HUES48 (cell line): ENCODE measurements around the gene AGPS.
A peak's percentile ranks its signal among the peaks of the same experiment; 100 is the strongest.

Source experiments
- H3K27ac ChIP-seq: one replicate; pipeline ENCODE4 v1.7.0; 2013; ENCODE audit warnings: low read depth, low read length, inconsistent platforms
- H3K27me3 ChIP-seq: 2 replicates; pipeline ENCODE4 v1.6.1; 2013; ENCODE audit warnings: mild to moderate bottlenecking, low read length; ENCODE audit not compliant: control insufficient read depth, insufficient read depth
- H3K36me3 ChIP-seq: 2 replicates; pipeline ENCODE4 v1.6.1; 2013; ENCODE audit warnings: low read length; ENCODE audit not compliant: control insufficient read depth, insufficient read depth
- H3K4me1 ChIP-seq: 2 replicates; pipeline ENCODE4 v1.6.1; 2013; ENCODE audit warnings: mild to moderate bottlenecking, low read length; ENCODE audit not compliant: control insufficient read depth, insufficient read depth
- H3K4me3 ChIP-seq: 2 replicates; pipeline ENCODE4 v1.5.1; 2013; ENCODE audit warnings: mild to moderate bottlenecking, low read depth, low read length
- H3K9ac ChIP-seq: 2 replicates; pipeline ENCODE4 v1.6.1; 2013; ENCODE audit warnings: mild to moderate bottlenecking, low read depth, low read length, moderate library complexity
- H3K9me3 ChIP-seq: 2 replicates; pipeline ENCODE4 v1.6.1; 2013; ENCODE audit warnings: low read length; ENCODE audit not compliant: control insufficient read depth, insufficient read depth

AGPS gene

DNA sequence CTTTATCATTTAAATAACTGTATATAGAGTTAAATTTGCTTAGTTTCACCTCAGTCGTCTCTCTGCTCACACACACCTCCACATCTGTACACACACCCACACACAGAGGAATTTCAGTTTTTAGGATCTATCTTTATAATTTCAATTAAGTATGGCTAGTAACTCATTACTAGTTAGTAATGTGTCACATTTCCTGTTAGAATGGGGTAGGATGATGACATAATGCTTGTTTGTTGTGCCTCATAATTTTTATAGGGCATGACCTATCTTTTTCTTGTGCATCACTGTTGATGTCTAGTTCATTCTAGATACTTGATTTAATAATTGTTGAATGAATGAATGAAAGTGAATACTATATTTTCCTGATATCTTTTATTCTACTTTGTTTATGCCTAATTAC is 108.6 kb downstream of the AGPS start:
- Histone ChIP-seq H3K9me3 (no peaks in the 10 kb centered on the region), H3K27ac (no peak overlapping the region), H3K4me3 (no peak overlapping the region), H3K9ac (no peak overlapping the region), H3K36me3 (peaks cover 7% of the 10 kb centered on the region), H3K27me3 (no peaks in the 10 kb centered on the region), H3K4me1 (no peaks in the 10 kb centered on the region)

DNA sequence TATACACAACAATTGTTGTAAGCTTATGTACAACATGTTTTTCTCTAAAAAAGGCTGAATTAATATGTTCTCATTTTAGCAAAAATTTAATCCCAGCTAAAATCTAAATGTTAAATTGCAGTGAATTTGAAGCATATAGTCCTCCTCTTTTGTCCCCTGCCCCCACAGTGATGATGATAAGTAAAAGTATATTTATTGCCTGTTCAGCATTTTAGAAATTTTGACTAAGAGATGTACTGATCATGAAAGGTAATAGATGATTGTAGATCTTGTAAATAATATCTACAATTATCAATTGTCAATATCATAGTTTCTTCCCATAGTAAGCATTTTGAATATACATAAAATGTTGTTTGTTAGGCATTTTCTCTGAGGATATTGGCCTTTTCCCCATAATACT is 113.9 kb downstream of the AGPS start:
- Histone ChIP-seq H3K27me3 (no peaks in the 10 kb centered on the region), H3K36me3 (peaks cover 17% of the 10 kb centered on the region), H3K27ac (no peak overlapping the region), H3K4me3 (no peak overlapping the region), H3K9me3 (no peaks in the 10 kb centered on the region), H3K9ac (no peak overlapping the region), H3K4me1 (no peaks in the 10 kb centered on the region)

DNA sequence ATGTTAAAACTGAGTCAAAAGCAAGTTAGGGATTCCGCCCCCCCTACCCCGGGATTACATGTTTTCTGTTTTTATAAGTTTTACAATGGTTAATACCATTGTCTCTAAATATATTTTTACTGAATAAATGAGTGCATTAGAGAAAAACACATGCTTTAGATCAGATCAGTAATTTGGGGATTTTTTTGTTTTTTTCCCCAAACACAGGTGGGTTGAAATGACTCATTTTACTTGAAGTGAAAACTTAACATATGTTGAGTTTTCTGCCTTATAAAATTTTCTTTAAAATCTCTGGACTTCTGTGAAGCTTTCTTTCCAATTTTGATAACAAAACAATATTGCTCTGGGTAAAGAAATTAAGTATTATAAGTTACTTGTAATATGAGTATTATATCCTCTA is 114.4 kb downstream of the AGPS start:
- Histone ChIP-seq H3K9me3 (no peaks in the 10 kb centered on the region), H3K9ac (no peak overlapping the region), H3K27ac (no peak overlapping the region), H3K4me1 (no peaks in the 10 kb centered on the region), H3K36me3 (peaks cover 17% of the 10 kb centered on the region), H3K4me3 (no peak overlapping the region), H3K27me3 (no peaks in the 10 kb centered on the region)

DNA sequence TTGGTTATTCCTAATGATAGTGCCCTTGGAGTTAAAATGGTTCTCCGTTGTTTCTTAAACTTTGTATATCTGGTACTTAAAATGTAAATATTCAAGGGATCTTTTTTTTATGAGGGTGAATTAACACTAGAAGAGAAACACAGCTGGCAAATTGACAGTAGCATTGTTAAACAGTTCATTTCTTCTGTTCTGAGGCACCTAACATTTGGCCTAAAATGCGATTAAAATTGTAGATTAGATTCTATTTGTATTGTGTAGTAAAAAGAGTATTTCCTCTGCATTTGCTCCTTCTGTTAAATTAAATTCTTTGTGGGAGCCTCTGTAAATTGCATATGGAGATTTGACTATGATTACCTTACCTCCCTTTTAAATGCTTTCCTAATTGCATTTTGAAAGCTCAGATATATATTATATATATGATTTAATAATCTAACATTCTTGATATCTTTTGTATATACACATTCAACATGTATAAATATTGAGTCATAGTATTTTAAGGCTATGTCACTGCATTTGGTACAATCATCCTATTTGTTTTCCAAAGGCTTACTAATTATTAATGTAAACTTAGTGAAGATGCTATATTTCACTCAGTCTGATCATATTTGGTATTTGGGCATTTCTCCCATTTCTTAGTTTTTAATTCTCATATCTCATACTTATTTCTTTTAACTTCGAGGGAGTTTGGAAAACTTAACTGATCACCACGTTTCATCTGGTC is 124.4 kb downstream of the AGPS start:
- Histone ChIP-seq H3K4me3 (peak overlapping the region; percentile 16; the same call in 1 of the 2 replicates), H3K36me3 (peaks cover 26% of the 10 kb centered on the region), H3K9me3 (no peaks in the 10 kb centered on the region), H3K9ac (no peak overlapping the region), H3K27ac (no peak overlapping the region), H3K4me1 (peaks cover 40% of the 10 kb centered on the region), H3K27me3 (no peaks in the 10 kb centered on the region)

DNA sequence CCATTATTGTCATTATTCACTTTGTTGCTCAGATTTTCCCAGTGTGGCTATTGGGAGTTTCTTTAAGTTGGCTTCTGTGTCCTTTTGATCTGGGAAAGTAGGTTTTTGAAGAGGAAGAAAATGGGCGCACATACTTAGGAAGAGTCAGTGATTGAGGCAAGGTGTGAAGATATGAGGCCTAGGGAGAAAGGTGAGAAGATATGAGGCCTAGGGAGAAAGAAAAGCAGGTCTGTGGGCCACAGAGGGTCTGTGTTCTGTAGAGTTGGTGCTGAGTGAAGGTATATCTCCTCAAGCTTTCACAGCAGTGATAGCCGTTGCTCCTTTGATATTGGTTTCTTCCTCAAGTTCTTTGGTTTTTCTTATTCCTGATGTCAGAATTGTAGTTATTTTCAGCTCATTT is 126.2 kb downstream of the AGPS start:
- H3K4me1 ChIP-seq = peaks cover 40% of the 10 kb centered on the region
- peaks cover 25% of the 10 kb centered on the region for H3K36me3 ChIP-seq
- no peak overlapping the region for H3K4me3 ChIP-seq
- no peaks in the 10 kb centered on the region for H3K9me3 ChIP-seq
- H3K9ac ChIP-seq = no peak overlapping the region
- H3K27me3 ChIP-seq = no peaks in the 10 kb centered on the region
- H3K27ac ChIP-seq = no peak overlapping the region

DNA sequence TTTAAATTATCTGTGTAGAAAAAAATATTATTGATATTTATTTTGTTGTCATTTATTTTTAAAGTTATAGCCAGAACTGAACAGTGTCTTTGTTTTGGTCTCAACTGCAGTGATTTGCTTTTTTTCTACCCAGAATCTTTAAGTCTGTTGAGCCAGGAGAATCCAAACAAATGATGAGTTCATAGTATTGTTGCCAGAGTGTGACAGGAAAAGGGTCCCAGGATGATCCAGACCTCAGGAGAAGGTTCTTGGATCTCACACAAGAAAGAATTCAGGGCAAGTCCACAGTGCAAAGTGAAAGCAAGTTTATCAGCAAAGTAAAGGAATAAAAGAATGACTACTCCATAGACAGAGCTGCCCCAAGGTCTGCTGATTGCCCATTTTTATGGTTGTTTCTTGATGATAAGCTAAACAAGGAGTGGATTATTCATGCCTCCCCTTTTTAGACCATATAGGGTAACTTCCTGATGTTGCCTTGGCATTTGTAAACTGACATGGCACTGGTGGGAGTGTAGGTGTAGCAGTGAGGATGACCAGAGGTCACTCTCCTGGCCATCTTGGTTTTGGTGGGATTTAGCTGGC is 127.1 kb downstream of the AGPS start:
- peaks cover 23% of the 10 kb centered on the region for H3K36me3 ChIP-seq
- H3K27me3 ChIP-seq = no peaks in the 10 kb centered on the region
- H3K27ac ChIP-seq = no peak overlapping the region
- no peaks in the 10 kb centered on the region for H3K9me3 ChIP-seq
- peaks cover 31% of the 10 kb centered on the region for H3K4me1 ChIP-seq
- no peak overlapping the region for H3K9ac ChIP-seq
- no peak overlapping the region for H3K4me3 ChIP-seq

DNA sequence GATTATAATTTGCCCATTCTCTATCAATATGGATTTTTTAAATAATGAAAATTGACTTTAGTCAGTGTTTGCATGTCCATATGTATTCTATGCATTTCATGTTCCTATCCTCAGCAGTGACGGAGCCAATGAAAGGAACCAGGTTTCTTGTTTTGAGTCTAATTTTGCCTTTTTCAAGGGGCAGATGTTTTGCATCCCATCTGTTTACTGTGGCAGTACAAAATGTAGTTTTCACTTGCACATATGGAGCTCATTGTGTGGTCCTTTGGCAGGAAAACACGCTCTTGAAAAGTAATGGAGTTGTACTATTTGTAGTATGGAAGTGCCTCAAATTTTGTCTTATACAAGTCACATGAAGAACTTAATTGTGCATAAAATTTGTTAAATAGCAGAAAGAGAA is 127.8 kb downstream of the AGPS start:
- Histone ChIP-seq H3K9me3 (no peaks in the 10 kb centered on the region), H3K9ac (no peak overlapping the region), H3K4me3 (no peak overlapping the region), H3K27me3 (no peaks in the 10 kb centered on the region), H3K36me3 (peaks cover 20% of the 10 kb centered on the region), H3K4me1 (peaks cover 26% of the 10 kb centered on the region), H3K27ac (no peak overlapping the region)

DNA sequence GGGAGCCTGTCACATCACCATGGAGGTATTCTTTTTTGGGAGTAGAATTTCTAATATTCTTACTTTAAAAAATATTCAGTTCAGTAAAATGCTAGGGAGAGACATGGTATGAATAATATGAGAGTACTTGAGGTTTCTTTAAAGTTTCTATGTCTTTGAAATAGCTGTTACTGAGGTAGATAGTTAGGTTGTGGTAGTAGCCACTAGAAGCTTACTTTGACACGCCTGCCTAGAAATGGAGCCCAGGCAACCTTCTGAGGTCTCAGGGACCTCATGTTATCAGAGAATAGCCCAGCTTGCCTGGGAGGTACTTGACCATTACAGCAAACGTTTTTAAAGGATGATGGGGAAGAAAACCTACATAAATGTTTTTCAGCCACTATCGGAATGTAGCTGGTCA is 131.2 kb downstream of the AGPS start:
- no peaks in the 10 kb centered on the region for H3K27me3 ChIP-seq
- peaks cover 24% of the 10 kb centered on the region for H3K4me1 ChIP-seq
- peaks cover 14% of the 10 kb centered on the region for H3K36me3 ChIP-seq
- H3K27ac ChIP-seq = no peak overlapping the region
- no peak overlapping the region for H3K9ac ChIP-seq
- no peak overlapping the region for H3K4me3 ChIP-seq
- H3K9me3 ChIP-seq = no peaks in the 10 kb centered on the region

DNA sequence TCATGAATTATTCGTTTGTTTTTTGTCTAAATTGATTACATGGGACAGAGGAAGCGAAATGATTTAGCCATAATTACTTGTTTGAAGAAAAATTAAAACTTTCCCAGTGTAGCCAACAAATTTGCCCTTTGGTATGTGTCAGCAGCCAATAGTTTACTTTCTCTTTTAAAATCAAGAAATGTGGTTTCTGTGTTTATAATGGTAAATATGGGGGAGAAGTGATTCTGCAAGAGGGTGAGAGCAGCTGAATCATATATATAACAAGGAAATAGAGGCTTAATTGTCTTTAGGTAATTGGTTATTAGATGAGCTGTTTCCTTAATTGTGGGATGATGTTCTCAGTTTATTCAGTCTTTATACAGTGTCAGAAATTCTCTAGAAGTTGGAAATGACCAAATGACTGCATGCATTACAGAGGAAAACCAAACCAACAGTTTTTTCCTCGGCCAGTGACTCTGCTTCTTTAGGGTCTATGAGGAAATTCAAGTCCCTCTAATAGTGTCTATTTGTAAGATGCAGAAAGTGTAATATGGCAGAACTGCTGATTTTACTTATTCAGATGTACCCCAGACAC is 132.9 kb downstream of the AGPS start:
- Histone ChIP-seq H3K4me1 (peaks cover 38% of the 10 kb centered on the region), H3K4me3 (no peak overlapping the region), H3K27ac (no peak overlapping the region), H3K9ac (no peak overlapping the region), H3K36me3 (peaks cover 14% of the 10 kb centered on the region), H3K27me3 (no peaks in the 10 kb centered on the region), H3K9me3 (no peaks in the 10 kb centered on the region)

DNA sequence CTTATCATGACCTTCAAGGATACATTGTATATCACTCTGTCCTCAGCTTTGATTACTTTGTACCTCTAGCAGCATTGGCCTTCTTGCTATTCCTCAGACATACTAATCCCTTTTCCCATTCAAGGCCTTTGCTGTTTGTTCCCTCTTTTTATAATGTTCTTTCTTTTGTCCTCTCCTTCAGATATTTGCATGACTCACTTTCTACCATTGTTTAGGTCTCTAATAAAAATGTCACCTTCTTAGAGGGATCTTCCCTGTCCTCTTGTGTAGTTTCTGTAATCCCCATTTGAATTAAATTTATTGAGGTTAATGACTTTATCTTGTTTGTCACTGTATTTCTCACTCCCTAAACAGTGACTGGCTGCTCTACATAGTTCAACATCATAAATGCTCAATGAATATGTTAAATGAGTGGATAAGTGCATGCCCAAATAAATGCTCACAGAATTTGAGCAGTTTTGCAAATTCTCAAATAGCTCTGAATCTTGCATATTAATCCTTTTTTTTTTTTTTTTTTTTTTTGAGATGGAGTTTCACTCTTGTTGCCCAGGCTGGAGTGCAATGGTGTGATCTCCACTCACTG is 135.9 kb downstream of the AGPS start:
- Histone ChIP-seq H3K9me3 (no peaks in the 10 kb centered on the region), H3K4me1 (peaks cover 41% of the 10 kb centered on the region), H3K36me3 (peaks cover 10% of the 10 kb centered on the region), H3K27me3 (no peaks in the 10 kb centered on the region), H3K27ac (no peak overlapping the region), H3K4me3 (no peak overlapping the region), H3K9ac (no peak overlapping the region)

DNA sequence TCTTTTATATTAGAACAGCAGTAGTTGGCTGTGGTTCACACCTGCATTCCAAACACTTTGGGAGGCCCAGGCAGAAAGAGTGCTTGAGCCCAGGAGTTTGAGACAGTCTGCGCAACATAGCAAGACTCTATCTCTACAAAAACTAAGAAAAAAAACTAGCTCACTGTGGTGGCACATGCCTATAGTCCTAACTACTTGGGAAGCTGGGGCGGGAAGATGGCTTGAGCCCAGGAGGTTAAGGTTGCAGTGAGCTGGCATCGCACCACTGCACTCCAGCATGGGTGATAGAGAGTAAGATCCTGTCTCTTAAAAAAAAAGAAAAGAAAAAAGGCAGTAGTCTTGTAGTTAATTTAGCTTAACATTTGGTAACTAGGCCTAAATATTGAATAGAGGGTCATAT is 136.6 kb downstream of the AGPS start:
- H3K9ac ChIP-seq = no peak overlapping the region
- peaks cover 41% of the 10 kb centered on the region for H3K4me1 ChIP-seq
- no peaks in the 10 kb centered on the region for H3K27me3 ChIP-seq
- no peak overlapping the region for H3K27ac ChIP-seq
- H3K9me3 ChIP-seq = no peaks in the 10 kb centered on the region
- no peak overlapping the region for H3K4me3 ChIP-seq
- peaks cover 3% of the 10 kb centered on the region for H3K36me3 ChIP-seq
